AG09309 (cell line): ENCODE data around the gene BRCC3.

Experiments
- DNase-seq: peaks from one replicate; pipeline ENCODE4 v3.0.0-alpha.2; 2010; ENCODE audit warnings: low read depth
- H3K4me3 ChIP-seq: 2 replicates; pipeline ENCODE4 v1.5.1; 2011; ENCODE audit warnings: mild to moderate bottlenecking, low read depth, low read length, moderate library complexity; ENCODE audit not compliant: control insufficient read depth
- TF ChIP-seq, protein P1 (sequence below): IDR thresholded peaks from 2 replicates; pipeline ENCODE4 v1.5.1; 2011; ENCODE audit warnings: mild to moderate bottlenecking, low read depth, low read length, inconsistent platforms; ENCODE audit not compliant: insufficient read depth, control insufficient read depth; ENCODE audit errors: missing control alignments

The BRCC3 gene

DNA sequence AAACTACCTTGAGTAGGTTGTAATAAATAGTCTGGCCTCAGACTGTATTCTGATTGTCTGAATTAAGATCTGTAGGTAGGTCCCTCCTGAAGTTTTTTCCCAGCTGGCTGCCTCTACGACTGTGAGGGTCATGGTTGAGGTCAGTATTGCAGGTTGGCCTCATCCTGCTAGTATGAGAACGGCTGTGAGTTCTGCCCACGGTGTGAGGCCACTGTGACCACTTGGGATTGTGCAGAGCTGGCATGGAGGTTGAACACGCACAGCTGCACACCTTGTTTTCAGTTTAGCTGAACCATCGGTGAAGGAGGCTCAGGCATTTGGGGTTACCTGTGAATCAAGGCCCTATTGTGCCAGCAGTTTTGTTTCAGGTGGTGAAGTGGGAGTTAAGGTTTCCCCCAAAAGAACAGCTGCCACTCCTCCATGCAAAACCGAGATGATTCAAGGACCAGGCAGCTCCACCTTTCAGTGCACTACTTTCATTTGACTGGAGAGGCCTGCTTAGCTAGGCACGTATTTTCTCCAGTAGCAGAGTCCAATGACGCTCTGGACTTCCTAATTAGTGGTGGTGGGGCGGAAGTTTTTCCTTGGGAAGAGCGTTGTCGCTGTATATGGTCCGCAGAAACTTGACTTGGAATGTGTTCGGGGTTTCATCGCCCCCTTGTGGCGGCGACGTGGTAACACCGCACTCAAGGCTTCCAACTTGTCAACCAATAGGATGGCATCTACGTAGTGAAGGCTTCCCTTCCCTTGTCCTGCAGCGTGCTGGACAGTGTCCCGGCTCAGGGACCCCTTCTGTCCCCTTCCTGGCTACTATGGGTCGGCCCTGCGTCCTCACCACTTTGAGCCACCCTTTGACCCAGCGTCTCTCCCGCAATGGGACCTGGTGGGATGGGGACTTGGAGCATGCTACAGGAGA lies 14.2 kb upstream of the BRCC3 start:
- TF ChIP-seq, protein P1, sequence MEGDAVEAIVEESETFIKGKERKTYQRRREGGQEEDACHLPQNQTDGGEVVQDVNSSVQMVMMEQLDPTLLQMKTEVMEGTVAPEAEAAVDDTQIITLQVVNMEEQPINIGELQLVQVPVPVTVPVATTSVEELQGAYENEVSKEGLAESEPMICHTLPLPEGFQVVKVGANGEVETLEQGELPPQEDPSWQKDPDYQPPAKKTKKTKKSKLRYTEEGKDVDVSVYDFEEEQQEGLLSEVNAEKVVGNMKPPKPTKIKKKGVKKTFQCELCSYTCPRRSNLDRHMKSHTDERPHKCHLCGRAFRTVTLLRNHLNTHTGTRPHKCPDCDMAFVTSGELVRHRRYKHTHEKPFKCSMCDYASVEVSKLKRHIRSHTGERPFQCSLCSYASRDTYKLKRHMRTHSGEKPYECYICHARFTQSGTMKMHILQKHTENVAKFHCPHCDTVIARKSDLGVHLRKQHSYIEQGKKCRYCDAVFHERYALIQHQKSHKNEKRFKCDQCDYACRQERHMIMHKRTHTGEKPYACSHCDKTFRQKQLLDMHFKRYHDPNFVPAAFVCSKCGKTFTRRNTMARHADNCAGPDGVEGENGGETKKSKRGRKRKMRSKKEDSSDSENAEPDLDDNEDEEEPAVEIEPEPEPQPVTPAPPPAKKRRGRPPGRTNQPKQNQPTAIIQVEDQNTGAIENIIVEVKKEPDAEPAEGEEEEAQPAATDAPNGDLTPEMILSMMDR, result peak; percentile 73
- peak; percentile 7 for DNase-seq
- H3K4me3 ChIP-seq, result no peak overlapping the region

DNA sequence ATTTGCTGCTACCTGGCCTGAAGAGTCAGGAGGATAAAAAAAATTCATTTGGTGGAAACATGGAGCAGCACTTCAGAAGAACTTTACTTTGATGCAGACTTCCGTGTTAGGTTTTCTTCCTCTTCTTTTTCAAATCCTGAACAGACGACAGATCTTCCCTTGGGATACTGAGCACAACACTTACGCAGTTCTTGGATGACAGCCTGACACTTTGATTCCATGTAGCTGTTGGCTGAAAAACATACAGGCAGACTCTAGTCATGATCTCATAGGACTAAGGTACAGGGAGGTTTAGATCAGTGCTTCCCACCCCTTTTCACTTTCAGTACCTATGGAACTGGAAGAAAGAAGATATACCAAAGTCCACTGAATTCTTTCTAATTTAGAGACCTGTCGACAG lies 9.5 kb upstream of the BRCC3 start:
- no peak for DNase-seq
- H3K4me3 ChIP-seq, result no peak overlapping the region
- TF ChIP-seq, protein P1, result no peak

DNA sequence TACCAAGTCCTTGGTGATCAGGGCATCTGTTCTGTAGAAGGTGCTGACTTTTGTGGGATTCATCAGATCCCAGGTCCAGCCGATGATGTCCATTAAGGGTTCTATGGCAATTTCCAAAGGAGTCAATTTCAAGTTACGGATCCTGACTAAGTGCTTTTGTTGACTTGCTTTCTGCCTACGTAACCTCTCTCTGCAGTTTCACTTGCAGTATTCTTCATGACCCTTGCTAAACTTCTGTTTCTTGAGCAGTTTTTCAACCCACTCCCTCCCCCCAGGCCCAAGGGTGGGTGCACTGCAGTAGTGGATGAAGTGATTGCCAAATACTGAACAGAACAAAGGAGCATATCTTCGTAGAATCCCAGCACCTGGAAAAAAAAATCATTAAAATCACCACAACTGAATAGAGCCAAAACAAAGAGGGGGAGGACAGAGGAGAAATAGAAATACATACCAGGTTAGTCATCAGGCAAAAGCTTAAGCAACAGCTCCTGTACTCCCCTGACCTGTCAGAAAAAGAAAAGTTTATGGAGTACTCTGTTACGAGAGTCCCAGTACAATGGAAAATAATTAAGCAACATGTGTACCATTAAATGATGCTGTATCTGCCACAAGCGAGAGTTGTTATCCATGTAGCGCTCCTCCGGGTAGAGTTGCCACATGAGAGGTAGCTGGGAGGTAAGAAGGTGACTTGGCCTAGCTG lies 6.1 kb upstream of the BRCC3 start:
- peak; percentile 16 for DNase-seq
- TF ChIP-seq, protein P1, result no peak
- H3K4me3 ChIP-seq, result no peak overlapping the region

DNA sequence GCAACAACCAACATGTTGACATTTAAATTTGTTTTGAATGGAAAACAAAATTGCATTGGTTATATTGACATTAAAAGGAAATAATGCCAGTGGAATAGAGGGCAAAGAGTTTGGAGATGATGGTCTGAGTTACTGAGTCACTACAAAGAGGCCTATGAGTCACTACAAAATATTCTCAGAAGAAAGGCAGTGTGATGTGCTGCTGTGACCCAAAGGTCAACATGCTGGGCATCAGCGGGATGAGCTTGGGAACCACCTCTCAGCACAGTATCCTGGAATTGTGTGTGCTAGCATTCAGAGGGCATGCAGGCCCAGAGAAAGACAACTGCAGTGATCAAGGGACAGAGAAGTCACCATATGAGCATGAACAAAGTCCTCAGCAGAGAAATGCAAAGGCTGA lies 3.1 kb upstream of the BRCC3 start:
- DNase-seq, result peak; percentile 16
- TF ChIP-seq, protein P1, result no peak
- H3K4me3 ChIP-seq, result no peak overlapping the region

DNA sequence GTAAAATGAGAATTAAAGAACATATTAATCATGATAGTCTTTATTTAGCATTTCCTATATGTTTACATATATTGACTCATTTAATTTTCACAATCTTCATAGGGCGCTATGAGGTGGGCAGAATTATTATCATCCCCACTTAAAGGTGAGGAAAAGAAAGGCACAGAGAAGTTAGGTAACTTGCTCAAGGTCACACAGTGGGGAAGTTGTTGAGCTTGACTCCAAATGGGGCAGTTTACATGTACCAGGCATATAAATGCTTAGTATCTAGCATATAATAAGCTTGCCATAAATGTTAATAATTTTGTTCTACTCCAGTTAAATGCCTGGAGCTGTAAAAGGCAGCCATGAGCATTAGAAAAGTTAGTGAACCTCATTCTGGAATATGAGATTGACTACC lies 1.9 kb upstream of the BRCC3 start:
- TF ChIP-seq, protein P1, result no peak
- no peak overlapping the region for H3K4me3 ChIP-seq

DNA sequence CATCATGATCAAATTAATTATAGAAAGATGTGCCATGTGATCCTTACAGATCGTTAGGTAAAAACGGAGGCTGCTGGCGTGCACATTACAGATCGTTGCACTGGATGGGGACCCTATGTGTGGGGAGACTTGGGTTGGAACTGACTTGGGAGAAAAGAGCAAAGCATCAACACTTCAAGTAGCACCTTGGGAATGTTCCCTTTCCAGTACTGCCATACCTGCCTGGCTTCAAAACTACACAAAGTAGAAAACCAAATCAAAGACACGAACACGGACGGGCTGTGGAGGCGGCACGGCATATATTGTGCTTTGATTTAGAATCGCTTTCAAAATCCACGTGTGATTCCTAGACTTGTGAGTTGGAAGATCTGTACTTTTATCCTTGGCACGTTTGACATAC lies 1.3 kb upstream of the BRCC3 start:
- TF ChIP-seq, protein P1, result no peak

More for the DNA sequence above, 1.9 kb upstream of the BRCC3 start:
- DNase-seq, result no peak

More for the DNA sequence above, 1.3 kb upstream of the BRCC3 start:
- DNase-seq, result no peak
- peak overlapping the region; percentile 62 for H3K4me3 ChIP-seq
